Measurements from ENCODE around the gene GATM. TPM values are rescaled to one million over a fixed set of nuclear protein-coding genes. Genes with fewer than 3 reads are reported as not detected.

Gene GATM
- total RNA-seq, 1 donor from 2014 or later, result 26.8 TPM

GRCh38 chr15:45386974-45387373 lies 8.6 kb upstream of the GATM start:
- Mint-ChIP-seq H3K27me3 (peaks cover 57% of the 10 kb centered on the region), H3K4me1 (ENCODE audit: unreplicated experiment) (no peaks in the 10 kb centered on the region), H3K27ac (no peak overlapping the region), H3K4me3 (no peak overlapping the region), H3K36me3 (no peaks in the 10 kb centered on the region), H3K9me3 (no peaks in the 10 kb centered on the region)
- DNase-seq (ENCODE audit: extremely low spot score, unreplicated experiment), result no peak
- TF ChIP-seq, protein P1, sequence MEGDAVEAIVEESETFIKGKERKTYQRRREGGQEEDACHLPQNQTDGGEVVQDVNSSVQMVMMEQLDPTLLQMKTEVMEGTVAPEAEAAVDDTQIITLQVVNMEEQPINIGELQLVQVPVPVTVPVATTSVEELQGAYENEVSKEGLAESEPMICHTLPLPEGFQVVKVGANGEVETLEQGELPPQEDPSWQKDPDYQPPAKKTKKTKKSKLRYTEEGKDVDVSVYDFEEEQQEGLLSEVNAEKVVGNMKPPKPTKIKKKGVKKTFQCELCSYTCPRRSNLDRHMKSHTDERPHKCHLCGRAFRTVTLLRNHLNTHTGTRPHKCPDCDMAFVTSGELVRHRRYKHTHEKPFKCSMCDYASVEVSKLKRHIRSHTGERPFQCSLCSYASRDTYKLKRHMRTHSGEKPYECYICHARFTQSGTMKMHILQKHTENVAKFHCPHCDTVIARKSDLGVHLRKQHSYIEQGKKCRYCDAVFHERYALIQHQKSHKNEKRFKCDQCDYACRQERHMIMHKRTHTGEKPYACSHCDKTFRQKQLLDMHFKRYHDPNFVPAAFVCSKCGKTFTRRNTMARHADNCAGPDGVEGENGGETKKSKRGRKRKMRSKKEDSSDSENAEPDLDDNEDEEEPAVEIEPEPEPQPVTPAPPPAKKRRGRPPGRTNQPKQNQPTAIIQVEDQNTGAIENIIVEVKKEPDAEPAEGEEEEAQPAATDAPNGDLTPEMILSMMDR (conservative IDR thresholded peaks at IDR 0.05), result no peak

GRCh38 chr15:45386420-45386819 lies 8.1 kb upstream of the GATM start:
- no peak overlapping the region for H3K4me3 Mint-ChIP-seq
- H3K27ac Mint-ChIP-seq, result no peak overlapping the region
- no peaks in the 10 kb centered on the region for H3K36me3 Mint-ChIP-seq
- no peaks in the 10 kb centered on the region for H3K9me3 Mint-ChIP-seq
- no peak for DNase-seq (ENCODE audit: extremely low spot score, unreplicated experiment)
- H3K4me1 Mint-ChIP-seq (ENCODE audit: unreplicated experiment), result no peaks in the 10 kb centered on the region
- H3K27me3 Mint-ChIP-seq, result peaks cover 60% of the 10 kb centered on the region
- TF ChIP-seq, protein P1 (conservative IDR thresholded peaks at IDR 0.05), result no peak

- Mint-ChIP-seq H3K4me1 (ENCODE audit: unreplicated experiment) (no peaks in the 10 kb centered on the region), H3K4me3 (no peak overlapping the region), H3K36me3 (no peaks in the 10 kb centered on the region), H3K9me3 (no peaks in the 10 kb centered on the region), H3K27ac (no peak overlapping the region), H3K27me3 (peaks cover 66% of the 10 kb centered on the region)
- no peak for DNase-seq (ENCODE audit: extremely low spot score, unreplicated experiment)
- TF ChIP-seq, protein P1 (conservative IDR thresholded peaks at IDR 0.05), result no peak
Observed at GRCh38 chr15:45385590-45385989, 7.2 kb upstream of the GATM start.

DNA sequence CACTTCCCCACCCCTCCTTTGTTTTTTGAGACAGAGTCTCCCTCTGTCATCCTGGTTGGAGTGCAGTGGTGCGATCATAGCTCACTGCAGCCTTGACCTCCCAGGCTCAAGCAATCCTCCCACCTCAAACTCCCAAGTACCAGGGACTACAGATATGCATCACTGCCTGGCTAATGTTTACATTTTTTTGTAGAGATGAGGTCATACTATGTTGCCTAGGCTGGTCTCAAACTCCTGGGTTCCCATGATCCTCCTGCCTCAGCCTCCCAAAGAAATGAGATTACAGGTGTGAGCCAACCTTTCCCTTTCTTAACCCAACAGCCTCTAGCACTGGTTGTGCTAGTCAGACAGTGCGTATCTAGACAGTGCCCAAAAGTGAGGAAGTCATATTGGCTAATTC lies 6.4 kb upstream of the GATM start:
- TF ChIP-seq, protein P1 (conservative IDR thresholded peaks at IDR 0.05), result no peak
- peaks cover 68% of the 10 kb centered on the region for H3K27me3 Mint-ChIP-seq
- H3K4me3 Mint-ChIP-seq, result no peak overlapping the region
- no peaks in the 10 kb centered on the region for H3K36me3 Mint-ChIP-seq
- H3K27ac Mint-ChIP-seq, result no peak overlapping the region
- H3K4me1 Mint-ChIP-seq (ENCODE audit: unreplicated experiment), result no peaks in the 10 kb centered on the region
- DNase-seq (ENCODE audit: extremely low spot score, unreplicated experiment), result no peak
- no peaks in the 10 kb centered on the region for H3K9me3 Mint-ChIP-seq

DNA sequence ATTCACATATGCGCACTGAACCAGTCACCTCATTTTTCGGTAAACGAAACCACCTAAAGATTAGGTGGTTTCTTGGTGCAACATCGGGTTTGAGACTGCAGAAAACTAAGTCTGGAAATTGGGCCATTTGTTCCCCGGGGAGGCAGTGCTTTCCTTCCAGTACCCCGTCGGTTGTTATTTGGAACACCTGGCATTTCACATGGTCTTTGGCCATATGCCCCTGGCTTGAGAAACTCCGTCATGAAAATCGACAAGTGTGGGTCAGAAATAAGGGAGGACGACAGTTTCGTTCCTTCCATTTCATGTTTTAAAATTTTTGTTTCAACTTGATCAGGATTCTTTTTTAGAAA lies 544 bp upstream of the GATM start:
- Mint-ChIP-seq H3K27ac (no peak overlapping the region), H3K4me3 (peak overlapping the region; percentile 77), H3K36me3 (peaks cover 3% of the 10 kb centered on the region), H3K27me3 (peaks cover 76% of the 10 kb centered on the region), H3K9me3 (no peaks in the 10 kb centered on the region), H3K4me1 (ENCODE audit: unreplicated experiment) (no peaks in the 10 kb centered on the region)
- TF ChIP-seq, protein P1 (conservative IDR thresholded peaks at IDR 0.05), result no peak
- DNase-seq (ENCODE audit: extremely low spot score, unreplicated experiment), result no peak

- peaks cover 3% of the 10 kb centered on the region for H3K36me3 Mint-ChIP-seq
- H3K27me3 Mint-ChIP-seq, result peaks cover 74% of the 10 kb centered on the region
- H3K9me3 Mint-ChIP-seq, result no peaks in the 10 kb centered on the region
- H3K4me3 Mint-ChIP-seq, result peak overlapping the region; percentile 90
- no peak for DNase-seq (ENCODE audit: extremely low spot score, unreplicated experiment)
- H3K27ac Mint-ChIP-seq, result no peak overlapping the region
- TF ChIP-seq, protein P1 (conservative IDR thresholded peaks at IDR 0.05), result no peak
- H3K4me1 Mint-ChIP-seq (ENCODE audit: unreplicated experiment), result no peaks in the 10 kb centered on the region
Observed at GRCh38 chr15:45377609-45378148, 665 bp downstream of the GATM start.

All from type B pancreatic cell (in vitro differentiated cells).